Hematopoietic multipotent progenitor cell treated with erythropoietin and hydrocortisone succinate and interleukin-3 and kit ligand, for 4 days (in vitro differentiated cells): Measurements from ENCODE around the gene NEB.
"Not testable (repeated sequence)": the region's sequence is repeated elsewhere in the genome, so short reads cannot be mapped to it uniquely, and the experiment has no call there.

Experiments
- DNase-seq: peaks from one replicate; pipeline ENCODE4 v3.0.0-alpha.2; 2015

NEB gene

DNA sequence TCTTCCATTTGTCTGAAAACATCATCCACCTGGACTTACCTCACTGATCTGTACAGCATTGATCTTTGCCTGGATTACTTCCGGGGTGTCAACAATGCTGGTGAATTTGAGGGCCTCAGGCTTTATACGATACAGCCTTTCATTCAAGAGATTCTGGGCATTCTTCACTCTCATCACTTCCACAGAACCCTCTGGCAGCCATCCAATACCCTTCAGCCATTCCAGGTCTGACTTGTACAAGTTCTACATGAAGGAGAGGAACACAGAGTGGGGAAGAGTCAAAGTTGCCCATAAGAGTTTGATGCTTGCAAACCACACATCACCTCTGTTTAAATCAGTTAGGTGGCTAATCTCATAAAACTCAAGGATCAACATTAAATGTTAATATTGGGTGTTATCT is 130.7 kb downstream of the NEB start:
- DNase-seq, result not testable (repeated sequence)

DNA sequence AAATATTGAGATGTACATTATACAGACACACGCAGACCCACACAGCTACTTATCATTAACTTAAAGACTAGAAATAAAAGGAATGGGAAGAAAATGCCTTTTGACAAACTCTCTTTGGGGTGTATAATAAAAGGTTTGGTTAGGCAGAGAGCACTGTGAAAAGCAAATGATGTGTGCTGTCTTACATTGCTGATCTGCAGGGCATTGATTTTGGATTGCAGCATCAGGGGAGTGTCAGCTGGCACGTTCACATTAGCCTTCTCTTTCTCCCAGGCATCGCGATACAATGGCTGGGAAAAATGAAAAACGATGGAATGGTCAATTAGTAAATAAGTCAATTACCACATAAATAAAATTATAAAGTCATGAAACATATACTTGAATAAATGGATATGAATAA is 131.9 kb downstream of the NEB start:
- DNase-seq, result not testable (repeated sequence)

DNA sequence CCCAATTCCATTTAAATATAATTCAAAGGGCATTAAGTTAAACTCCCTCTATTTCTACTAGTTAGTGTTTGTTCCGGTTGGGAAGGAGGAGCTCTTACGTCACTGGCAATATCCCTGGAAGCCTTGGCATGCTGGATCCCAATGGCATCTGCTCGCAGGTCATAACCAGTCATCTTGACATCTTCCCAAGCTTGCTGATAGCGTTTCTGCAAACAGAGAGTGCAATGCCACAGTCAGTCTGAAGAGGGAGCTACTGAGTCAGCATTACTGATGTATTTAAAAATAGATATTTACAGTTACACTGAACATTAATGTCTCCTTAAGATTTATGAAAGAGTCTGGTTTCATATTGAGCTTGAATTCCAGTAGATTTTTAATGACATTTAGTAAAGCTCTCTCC is 132.5 kb downstream of the NEB start:
- DNase-seq, result not testable (repeated sequence)

DNA sequence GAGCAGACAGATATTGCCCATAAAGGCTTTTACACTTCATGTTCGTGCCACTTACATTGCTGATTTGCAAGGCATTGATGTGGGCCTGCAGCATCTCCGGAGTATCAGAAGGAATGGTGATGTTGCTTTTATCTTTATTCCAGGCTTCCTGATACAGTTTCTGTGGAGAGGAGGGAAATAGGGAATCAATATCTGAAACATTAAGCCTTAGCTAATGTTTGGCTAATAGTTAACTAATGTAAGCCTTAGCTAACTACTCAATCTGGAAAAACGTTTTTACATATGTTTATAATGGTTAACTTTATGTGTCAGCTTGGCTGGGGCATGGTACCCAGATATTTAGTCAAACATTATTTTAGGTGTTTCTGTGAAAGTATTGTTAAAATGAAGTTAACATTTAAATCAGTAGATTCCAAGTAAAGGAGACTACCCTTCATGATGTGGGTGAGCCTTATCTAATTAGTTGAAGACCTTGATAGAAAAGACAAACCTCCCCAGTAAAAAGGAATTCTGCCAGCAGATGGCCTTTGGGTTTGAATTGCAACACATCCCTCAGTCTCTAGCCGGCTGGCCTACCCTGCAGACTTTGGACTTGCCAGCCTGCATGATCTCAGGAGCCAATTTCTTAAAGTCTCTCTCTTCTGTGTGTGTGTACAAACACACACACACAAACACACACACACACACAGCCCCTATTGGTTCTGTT is 137.2 kb downstream of the NEB start:
- DNase-seq, result not testable (repeated sequence)

DNA sequence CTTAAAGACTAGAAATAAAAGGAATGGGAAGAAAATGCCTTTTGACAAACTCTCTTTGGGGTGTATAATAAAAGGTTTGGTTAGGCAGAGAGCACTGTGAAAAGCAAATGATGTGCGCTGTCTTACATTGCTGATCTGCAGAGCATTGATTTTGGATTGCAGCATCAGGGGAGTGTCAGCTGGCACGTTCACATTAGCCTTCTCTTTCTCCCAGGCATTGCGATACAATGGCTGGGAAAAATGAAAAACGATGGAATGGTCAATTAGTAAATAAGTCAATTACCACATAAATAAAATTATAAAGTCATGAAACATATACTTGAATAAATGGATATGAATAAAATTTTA is 142.4 kb downstream of the NEB start:
- DNase-seq, result not testable (repeated sequence)

DNA sequence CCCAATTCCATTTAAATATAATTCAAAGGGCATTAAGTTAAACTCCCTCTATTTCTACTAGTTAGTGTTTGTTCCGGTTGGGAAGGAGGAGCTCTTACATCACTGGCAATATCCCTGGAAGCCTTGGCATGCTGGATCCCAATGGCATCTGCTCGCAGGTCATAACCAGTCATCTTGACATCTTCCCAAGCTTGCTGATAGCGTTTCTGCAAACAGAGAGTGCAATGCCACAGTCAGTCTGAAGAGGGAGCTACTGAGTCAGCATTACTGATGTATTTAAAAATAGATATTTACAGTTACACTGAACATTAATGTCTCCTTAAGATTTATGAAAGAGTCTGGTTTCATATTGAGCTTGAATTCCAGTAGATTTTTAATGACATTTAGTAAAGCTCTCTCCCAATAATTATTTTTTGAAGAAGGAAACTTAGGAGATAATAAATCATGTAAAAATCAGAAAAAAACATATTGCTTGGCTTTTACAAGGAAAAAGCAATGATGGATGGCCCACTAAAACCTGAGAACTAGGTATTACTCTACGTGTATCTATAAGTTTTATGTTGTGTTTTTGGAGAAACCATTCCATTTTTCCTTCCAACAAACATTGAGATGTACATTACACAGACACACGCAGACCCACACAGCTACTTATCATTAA is 142.9 kb downstream of the NEB start:
- DNase-seq, result not testable (repeated sequence)

DNA sequence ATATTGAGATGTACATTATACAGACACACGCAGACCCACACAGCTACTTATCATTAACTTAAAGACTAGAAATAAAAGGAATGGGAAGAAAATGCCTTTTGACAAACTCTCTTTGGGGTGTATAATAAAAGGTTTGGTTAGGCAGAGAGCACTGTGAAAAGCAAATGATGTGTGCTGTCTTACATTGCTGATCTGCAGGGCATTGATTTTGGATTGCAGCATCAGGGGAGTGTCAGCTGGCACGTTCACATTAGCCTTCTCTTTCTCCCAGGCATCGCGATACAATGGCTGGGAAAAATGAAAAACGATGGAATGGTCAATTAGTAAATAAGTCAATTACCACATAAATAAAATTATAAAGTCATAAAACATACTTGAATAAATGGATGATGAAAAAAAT is 153.0 kb downstream of the NEB start:
- not testable (repeated sequence) for DNase-seq

DNA sequence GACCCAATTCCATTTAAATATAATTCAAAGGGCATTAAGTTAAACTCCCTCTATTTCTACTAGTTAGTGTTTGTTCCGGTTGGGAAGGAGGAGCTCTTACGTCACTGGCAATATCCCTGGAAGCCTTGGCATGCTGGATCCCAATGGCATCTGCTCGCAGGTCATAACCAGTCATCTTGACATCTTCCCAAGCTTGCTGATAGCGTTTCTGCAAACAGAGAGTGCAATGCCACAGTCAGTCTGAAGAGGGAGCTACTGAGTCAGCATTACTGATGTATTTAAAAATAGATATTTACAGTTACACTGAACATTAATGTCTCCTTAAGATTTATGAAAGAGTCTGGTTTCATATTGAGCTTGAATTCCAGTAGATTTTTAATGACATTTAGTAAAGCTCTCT is 153.6 kb downstream of the NEB start:
- not testable (repeated sequence) for DNase-seq

DNA sequence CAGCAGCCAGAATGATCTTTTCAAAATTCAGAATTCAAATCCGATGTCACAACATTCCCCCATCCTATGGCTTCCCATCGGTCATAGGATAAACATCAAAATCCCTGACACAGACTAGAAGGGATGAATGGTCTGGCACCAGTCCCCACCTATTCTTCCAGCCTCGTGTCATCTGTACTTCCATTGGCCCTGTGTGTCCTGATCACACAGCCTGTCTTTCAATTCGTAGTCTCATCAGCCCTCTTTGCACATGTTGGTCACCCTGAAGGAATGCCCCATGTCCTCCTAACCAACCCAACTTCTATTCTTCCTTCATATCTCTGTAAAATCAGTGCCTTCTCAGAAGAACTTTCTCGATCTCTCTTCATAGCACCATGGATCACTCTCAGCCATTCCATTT is 157.2 kb downstream of the NEB start:
- no peak for DNase-seq

DNA sequence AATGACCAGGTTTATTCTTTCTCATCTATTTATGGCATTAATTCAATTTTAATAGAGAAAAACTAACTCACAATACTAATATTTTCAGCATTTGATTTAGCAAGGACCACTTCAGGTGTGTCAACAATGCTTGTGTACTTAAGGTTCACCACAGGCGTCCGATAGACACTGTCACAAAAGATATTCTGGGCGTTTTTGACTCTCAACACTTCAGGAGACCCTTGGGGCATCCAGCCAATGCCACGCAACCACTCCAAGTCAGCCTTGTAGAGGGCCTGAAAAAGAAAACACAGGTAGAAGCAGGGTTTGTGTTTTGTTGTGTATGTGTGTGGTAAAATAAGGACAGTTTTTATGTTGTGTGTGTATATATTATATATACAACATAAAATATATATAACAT is 158.2 kb downstream of the NEB start:
- no peak for DNase-seq

DNA sequence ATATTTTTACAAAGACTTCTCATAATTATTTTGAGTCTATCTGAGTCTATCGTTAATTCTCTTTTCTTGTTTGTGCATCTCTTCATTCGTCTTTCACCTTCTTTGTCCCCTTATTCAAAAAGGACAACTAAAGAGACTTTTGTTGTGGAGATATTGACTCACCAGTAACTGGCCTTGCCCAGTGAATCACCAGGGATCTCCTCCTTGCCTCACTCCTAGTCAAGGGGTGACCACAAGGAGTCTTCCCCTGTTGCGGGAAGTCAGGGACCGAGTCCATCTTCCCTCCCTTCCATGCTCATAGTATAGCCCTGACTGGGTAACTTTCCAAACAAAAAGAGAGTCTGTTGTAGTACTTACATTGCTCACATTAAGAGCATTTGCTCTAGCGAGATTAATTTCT is 158.9 kb downstream of the NEB start:
- DNase-seq, result no peak

DNA sequence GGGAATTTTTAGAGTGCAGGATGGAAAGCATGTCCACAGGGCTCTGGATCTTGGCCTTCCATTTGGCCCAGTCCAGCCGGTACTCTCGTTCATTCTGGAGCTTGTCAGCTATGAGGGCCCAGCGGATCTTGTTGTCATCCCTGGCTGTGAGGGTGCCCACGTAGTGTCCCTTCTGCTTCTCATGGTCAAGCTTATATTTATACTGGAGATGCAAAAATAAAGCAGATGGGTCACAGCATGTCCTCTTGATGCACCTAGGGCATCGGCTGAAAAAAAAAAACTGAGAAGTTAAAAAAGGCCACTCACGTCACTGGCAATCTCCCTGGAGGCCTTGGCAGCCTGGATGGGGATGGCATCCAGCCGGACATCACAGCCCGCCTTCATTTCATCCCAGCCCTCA is 164.1 kb downstream of the NEB start:
- no peak for DNase-seq

DNA sequence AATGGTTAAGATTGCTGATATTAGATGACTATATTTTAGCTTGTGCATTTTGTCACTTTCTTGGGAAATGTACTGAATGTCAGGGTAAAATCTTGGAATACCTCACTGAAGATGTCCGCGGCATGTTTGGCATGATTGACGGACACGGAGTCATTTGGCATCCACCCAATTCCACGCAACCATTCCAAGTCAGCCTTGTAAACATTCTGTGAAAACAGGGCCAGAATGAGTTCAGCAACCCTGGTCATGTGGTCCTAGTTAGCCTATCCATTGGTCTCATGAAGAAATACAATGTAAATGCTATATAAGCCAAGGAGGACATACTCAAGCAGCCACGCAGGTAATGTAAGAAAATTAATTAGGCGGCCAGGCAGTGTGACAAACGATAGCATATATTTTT is 165.1 kb downstream of the NEB start:
- no peak for DNase-seq

DNA sequence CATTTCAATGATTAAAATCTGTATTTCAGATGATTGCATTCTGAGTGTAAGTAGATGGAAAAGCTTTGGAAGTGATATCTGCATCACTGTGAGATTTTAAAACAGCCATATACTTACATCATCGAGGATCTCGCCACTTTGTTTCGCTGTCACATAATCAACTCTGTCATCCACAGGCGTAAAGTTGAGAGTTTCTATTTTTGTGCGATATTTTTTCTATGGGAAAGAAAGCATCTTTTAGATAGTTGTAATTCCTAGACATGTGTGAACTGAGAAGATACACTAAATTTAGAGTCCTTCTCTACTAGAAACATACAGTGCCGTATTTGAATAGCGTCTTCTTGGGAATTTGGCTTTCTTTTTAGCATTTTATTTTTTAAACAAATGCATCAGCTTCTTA is 165.8 kb downstream of the NEB start:
- DNase-seq, result no peak

DNA sequence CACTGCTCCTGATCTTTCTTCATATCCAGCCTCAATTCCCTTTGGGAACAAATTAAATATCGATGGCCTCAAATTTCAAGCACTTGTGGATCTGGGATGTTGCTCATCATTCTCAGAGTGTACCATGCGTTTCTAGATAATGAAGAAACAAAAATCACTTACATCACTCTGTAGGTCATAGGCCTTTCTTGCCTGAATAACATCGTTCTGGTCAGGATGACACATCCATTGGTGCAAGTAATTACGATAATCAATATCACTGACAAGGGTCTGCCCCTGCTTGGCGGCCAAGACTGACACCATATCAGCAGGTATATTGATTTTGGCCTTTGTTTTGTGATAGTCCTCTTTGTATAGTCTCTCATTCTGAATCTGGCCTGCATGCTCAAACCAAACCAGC is 167.3 kb downstream of the NEB start:
- no peak for DNase-seq

DNA sequence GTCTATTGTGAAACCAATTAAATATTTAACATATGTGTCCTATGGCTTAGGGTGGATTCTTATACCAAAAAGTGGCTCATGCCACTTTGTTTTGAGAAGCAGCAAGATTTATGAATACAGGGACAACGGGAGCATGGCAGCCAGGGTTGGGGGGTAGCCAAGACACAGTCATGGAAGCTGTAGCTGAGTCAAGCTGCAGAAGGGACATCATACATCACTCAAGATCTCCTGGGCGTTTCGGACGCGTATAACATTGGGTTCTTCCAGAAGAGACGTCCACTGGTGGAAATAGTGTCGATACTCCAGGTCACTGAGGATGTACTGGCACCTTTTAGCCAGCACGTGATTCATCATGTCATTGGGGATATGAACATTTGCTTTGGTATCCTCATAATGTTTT is 171.9 kb downstream of the NEB start:
- DNase-seq, result no peak

DNA sequence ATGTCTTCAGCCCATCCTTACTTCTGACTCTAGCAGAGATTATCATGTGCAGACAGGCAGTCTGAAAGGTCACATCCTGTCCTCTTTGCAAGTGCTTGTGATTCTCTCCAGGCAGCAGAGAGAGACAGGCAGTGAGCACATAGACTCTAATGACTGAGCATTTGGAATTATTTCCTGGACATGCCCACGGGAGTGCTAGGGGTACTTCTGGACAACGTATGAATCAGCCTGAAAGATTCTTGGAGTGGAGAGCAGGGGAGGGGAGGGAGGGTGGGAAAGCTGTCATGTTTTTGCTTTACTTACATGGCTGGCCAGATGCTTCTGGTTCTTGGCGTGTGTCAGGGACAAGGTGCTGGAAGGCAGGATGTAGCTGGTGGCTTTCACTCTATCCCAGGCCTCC is 174.0 kb downstream of the NEB start:
- no peak for DNase-seq

DNA sequence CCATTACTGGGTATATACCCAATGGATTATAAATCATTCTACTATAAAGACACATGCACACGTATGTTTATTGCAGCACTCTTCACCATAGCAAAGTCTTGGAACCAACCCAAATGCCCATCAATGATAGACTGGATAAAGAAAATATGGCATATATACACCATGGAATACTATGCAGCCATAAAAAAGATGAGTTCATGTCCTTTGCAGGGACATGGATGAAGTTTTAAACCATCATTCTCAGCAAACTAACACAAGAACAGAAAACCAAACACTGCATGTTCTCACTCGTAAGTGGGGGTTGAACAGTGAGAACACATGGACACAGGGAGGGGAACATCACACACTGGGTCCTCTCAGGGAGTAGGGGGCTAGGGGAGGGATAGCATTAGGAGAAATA is 174.8 kb downstream of the NEB start:
- DNase-seq, result not testable (repeated sequence)

DNA sequence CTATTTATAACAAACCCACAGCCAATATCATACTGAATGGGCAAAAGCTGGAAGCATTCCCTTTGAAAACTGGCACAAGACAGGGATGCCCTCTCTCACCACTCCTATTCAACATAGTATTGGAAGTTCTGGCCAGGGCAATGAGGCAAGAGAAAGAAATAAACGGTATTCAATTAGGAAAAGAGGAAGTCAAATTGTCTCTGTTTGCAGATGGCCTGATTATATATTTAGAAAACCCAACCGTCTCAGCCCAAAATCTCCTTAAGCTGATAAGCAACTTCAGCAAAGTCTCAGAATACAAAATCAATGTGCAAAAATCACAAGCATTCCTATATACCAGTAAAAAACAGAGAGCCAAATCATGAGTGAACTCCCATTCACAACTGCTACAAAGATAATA is 176.4 kb downstream of the NEB start:
- DNase-seq, result peak; percentile 61

DNA sequence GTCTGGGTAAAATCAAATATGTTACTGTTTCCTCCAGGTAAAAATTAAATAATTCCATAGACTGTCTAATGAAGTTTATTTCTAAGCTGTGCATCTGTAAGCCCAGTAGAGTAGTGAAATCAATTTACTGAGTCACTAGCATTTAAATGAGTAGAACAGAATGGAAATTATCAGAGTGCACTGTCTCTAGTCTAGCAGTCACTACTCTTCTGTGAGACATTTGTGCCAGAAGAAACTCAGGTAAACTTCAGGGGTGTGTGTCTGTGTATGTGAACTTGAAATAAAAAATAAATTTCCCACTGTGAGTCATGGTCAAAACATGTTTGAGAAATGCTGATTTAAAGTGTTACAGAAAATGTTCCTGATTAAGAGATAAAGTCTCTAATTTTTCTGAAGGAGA is 178.2 kb downstream of the NEB start:
- no peak for DNase-seq

DNA sequence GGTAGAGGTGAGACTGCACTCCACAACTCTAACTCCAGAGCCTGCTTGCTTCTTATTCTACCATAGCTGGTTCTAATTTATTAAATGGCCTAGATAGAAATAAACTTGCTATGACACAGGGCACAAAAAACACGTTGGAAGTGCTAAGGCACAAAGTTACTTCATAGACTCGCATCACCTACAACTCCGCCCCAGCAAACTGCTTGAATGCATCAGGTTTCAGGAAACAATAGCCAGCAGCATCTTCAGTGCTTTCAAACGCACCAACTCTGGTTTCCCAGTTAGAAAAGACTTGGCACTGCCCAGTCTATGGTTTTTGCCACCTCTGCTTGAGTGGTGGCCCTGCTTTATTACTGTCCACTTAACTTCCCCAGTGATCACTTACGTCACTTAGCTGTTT is 182.0 kb downstream of the NEB start:
- no peak for DNase-seq

DNA sequence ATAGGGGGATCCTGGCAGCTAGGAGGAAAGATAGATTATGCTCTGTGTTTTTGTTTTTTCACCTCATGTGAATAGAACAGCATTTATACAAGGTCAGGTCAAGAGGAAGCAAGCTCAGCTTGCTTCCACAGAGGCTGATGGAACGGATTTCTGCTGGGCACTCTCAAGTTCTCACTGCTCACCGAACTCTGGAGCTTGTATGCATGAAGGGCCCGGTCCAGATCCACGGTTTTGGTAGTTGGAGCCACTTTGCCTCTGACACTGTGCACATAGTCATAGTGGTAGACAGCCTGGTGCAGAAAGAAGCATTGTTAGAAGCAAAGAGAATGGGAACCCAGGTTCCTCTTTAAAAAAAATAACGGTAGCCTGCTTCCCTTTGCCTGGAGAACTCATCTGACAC is 182.7 kb downstream of the NEB start:
- DNase-seq, result no peak

DNA sequence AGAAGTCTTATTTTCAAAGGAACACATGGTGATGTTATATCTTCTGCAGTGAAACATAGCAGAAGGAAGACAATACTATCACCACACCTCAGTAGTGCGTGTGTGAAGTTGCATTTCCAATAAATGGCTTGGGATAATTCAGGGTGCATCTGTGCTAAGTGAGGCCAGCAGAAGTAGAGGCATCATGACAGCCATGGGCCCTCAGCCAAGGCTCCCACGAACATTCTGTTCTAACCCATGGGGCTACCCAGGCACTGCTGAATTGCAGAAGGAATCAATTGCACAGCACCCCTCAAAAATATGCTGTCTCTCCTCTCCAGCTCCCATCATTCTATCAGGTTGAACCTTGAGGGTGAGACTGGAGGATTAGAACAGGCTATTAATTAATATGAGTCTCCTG is 185.1 kb downstream of the NEB start:
- no peak for DNase-seq

DNA sequence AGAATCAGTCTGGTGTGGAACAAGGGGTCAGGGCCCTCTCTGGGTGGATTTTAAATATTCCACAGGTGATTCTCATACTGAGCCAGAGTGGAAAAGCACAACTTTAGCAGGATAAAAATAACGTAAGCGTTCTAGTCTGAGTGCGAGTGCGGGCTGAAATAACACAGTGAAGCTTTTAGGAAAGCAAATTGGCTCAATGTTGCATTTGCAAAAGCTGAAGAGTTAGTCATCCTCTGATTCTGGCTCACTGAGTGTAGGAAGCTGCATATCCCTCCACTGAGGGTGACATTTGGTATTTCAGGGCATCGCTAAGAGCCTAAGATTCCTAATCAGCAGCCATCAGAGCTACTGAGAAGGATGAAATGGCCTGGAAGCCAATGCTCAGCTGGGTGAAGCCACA is 189.8 kb downstream of the NEB start:
- no peak for DNase-seq

DNA sequence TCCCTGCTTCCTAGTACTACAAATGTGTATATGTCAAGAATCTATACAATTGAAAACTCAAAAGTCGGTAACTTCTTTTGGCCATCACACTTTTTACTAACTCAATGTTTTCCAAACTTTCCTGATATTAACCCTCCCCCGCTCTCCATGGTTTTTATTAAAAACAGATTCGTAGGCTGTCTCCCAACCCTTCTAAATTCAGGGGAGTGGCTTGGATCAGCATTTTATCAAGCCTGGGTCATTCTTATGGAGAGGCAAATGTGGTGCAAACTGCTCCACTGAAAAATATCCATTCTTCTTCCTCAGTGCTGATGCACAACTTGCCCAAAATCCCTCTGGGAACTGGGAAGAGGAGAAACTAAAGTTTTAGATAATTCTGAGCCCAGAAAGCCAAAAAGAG is 190.4 kb downstream of the NEB start:
- DNase-seq, result no peak
